WERI-Rb-1 (cell line): Measurements from ENCODE around the gene CALML6.

Experiments
- DNase-seq: peaks from one replicate; pipeline ENCODE4 v3.0.0-alpha.2; 2020
- H3K27ac ChIP-seq: fragments of 250-450 bp; sonication (Bioruptor Pico); 2 replicates; pipeline ENCODE4 v1.5.1; 2020; ENCODE audit warnings: mild to moderate bottlenecking, moderate library complexity
- H3K27me3 ChIP-seq: fragments of 250-450 bp; sonication (Bioruptor Pico); 2 replicates; pipeline ENCODE4 v1.5.1; 2021; ENCODE audit warnings: mild to moderate bottlenecking, low read depth, moderate library complexity; ENCODE audit not compliant: insufficient read depth, severe bottlenecking
- H3K36me3 ChIP-seq: fragments of 250-450 bp; sonication (Bioruptor Pico); 2 replicates; pipeline ENCODE4 v1.5.1; 2020; ENCODE audit warnings: mild to moderate bottlenecking, moderate library complexity
- H3K4me3 ChIP-seq: 2 replicates; pipeline ENCODE4 v1.5.1; 2011; ENCODE audit warnings: low read depth, mild to moderate bottlenecking, control low read depth, low read length
- H3K9me3 ChIP-seq: fragments of 250-450 bp; sonication (Bioruptor Pico); 2 replicates; pipeline ENCODE4 v1.5.1; 2021; ENCODE audit warnings: mild to moderate bottlenecking, moderate library complexity; ENCODE audit not compliant: severe bottlenecking
- TF ChIP-seq, protein P1 (sequence below): IDR thresholded peaks from 2 replicates; pipeline ENCODE4 v1.5.1; 2011; ENCODE audit warnings: low read depth, mild to moderate bottlenecking, control low read depth, inconsistent platforms, low read length

CALML6 gene

DNA sequence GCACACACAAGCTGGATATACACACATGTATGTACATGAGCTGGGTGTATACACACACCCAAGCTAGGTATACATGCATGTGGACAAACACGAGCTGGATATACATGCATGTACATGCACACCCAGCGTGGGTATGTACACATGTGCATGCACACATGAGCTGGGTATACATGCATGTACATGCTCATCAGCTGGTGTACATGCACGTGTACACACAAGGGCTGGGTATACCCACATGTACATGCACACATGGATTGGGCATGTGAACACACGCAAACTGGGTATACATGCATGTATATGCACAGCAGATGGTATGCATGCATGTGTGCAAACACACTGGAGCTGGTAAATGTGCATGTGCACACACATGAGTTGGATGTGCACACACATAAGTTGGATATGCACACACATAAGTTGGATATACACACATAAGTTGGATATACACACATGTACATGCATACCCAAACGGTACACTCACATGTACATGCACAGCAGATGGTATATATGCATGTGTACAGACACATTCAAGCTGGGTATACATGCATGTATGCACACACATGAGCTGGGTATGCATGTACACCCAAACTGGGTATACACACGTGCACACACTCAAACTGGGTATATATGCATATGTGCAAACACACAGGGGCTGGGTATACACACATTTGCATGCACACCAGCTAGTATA lies 16.7 kb upstream of the CALML6 start:
- no peaks in the 10 kb centered on the region for H3K36me3 ChIP-seq
- no peak for DNase-seq
- no peaks in the 10 kb centered on the region for H3K27me3 ChIP-seq
- no peak overlapping the region for H3K4me3 ChIP-seq
- no peak overlapping the region for H3K27ac ChIP-seq
- H3K9me3 ChIP-seq, result peaks cover 4% of the 10 kb centered on the region
- TF ChIP-seq, protein P1, sequence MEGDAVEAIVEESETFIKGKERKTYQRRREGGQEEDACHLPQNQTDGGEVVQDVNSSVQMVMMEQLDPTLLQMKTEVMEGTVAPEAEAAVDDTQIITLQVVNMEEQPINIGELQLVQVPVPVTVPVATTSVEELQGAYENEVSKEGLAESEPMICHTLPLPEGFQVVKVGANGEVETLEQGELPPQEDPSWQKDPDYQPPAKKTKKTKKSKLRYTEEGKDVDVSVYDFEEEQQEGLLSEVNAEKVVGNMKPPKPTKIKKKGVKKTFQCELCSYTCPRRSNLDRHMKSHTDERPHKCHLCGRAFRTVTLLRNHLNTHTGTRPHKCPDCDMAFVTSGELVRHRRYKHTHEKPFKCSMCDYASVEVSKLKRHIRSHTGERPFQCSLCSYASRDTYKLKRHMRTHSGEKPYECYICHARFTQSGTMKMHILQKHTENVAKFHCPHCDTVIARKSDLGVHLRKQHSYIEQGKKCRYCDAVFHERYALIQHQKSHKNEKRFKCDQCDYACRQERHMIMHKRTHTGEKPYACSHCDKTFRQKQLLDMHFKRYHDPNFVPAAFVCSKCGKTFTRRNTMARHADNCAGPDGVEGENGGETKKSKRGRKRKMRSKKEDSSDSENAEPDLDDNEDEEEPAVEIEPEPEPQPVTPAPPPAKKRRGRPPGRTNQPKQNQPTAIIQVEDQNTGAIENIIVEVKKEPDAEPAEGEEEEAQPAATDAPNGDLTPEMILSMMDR, result no peak

GRCh38 chr1:1899266-1899966 lies 15.6 kb upstream of the CALML6 start:
- Histone ChIP-seq H3K36me3 (no peaks in the 10 kb centered on the region), H3K27ac (no peak overlapping the region), H3K27me3 (no peaks in the 10 kb centered on the region), H3K4me3 (no peak overlapping the region), H3K9me3 (peaks cover 4% of the 10 kb centered on the region)
- TF ChIP-seq, protein P1, result peak; percentile 43
- no peak for DNase-seq

DNA sequence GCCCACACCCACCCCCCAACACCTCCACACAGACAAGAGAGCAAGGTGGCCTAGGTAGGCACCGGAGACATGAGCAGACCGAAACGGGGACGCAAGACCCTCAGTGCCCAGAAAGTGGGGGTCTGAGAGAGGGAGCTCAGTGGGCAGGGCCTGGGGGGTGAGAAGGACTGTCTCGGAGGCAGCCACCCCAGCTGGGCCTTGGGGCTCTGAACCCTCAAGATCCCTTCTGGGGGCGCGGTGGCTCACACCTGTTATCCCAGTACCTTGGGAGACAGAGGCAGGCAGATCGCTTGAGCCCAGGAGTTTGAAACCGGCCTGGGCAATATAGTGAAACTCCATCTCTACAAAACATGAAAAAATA lies 15.1 kb upstream of the CALML6 start:
- Histone ChIP-seq H3K27ac (no peak overlapping the region), H3K27me3 (no peaks in the 10 kb centered on the region), H3K4me3 (no peak overlapping the region), H3K9me3 (peaks cover 4% of the 10 kb centered on the region), H3K36me3 (no peaks in the 10 kb centered on the region)
- TF ChIP-seq, protein P1, result no peak
- no peak for DNase-seq

DNA sequence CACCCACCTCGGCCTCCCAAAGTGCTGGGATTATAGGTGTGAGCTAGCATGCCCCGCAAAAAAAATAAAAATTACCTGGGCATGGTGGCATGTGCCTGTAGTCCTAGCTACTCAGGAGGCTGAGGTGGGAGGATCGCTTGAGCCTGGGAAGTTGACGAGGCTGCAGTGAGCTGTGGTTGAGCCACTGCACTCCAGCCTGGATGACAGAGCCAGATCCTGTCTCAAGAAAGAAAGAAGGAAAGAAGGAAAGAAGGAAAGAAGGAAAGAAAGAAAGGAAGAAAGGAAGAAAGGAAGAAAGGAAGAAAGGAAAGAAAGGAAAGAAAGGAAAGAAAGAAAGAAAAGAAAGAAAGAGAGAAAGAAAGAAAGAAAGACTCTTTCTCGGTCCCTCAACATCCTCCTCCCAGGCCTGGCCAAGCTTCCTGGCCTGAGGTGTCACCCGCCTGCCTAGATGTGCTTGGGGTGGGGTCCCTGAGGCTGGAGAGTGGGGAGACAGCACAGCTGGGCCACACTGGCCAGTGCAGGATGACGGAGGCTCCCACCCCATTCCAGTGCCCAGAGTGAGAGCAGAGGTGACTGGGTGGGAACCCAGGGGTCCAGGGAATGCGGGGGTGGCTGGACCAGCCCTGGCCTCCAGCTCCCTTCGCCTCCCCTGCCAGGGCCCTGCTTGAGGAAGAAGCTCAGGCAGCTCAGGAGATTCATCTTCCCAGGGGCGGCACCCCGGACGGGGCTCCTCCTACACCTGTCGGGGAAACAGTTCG lies 14.0 kb upstream of the CALML6 start:
- TF ChIP-seq, protein P1, result no peak
- Histone ChIP-seq H3K27me3 (no peaks in the 10 kb centered on the region), H3K27ac (no peak overlapping the region), H3K9me3 (peaks cover 4% of the 10 kb centered on the region), H3K4me3 (no peak overlapping the region), H3K36me3 (no peaks in the 10 kb centered on the region)
- peak; percentile 5 for DNase-seq

GRCh38 chr1:1901641-1902294 lies 13.3 kb upstream of the CALML6 start:
- H3K27ac ChIP-seq, result no peak overlapping the region
- TF ChIP-seq, protein P1, result no peak
- no peaks in the 10 kb centered on the region for H3K27me3 ChIP-seq
- H3K4me3 ChIP-seq, result no peak overlapping the region
- H3K36me3 ChIP-seq, result no peaks in the 10 kb centered on the region
- DNase-seq, result peak; percentile 7
- peaks cover 4% of the 10 kb centered on the region for H3K9me3 ChIP-seq
